ENCODE results near the gene MYH9. TPM values are rescaled to one million over a fixed set of nuclear protein-coding genes. Genes with fewer than 3 reads are reported as not detected.
"Not testable (repeated sequence)": the region's sequence is repeated elsewhere in the genome, so short reads cannot be mapped to it uniquely, and the experiment has no call there.

The MYH9 gene
- polyA plus RNA-seq (2013, experiment 1 of 2): 360 TPM
- 289 TPM for polyA plus RNA-seq (2013, experiment 2 of 2)

GRCh38 chr22:36387959-36388726 is at the start of gene MYH9:
Gene MYH9, minus strand, starts transcription at chr22:36387967. Its CDS starts 38,731 bp downstream, at chr22:36349236.
- WGBS, 2 experiments (ENCODE audit: insufficient coverage in 2 of 2): 4 to 9% methylated on average over 23 to 31 of the region's 52 CpGs
- peak within 1 kb of the TSS; percentile 95 for H3K4me3 ChIP-seq (ENCODE audit: extremely low read depth, insufficient read depth, low read length, poor library complexity, severe bottlenecking)
- peaks cover 13% of the 10 kb centered on the region for H3K4me1 ChIP-seq (ENCODE audit: control insufficient read depth, insufficient read depth, low read length, poor library complexity, severe bottlenecking)
- H3K9me3 ChIP-seq (ENCODE audit: control insufficient read depth, low read length): no peaks in the 10 kb centered on the region
- H3K36me3 ChIP-seq (ENCODE audit: control insufficient read depth, insufficient read depth, low read length): peaks cover 31% of the 10 kb centered on the region
- peak within 1 kb of the TSS; percentile 79 for H3K27ac ChIP-seq (ENCODE audit: low read depth, low read length, severe bottlenecking)

- H3K9me3 ChIP-seq (ENCODE audit: control insufficient read depth, low read length): no peaks in the 10 kb centered on the region
- no peak overlapping the region for H3K4me3 ChIP-seq (ENCODE audit: extremely low read depth, insufficient read depth, low read length, poor library complexity, severe bottlenecking)
- WGBS, 2 experiments (ENCODE audit: insufficient coverage in 2 of 2): 31 to 35% methylated on average over 14 to 15 of the region's 16 CpGs
- no peak overlapping the region for H3K27ac ChIP-seq (ENCODE audit: low read depth, low read length, severe bottlenecking)
- no peaks in the 10 kb centered on the region for H3K36me3 ChIP-seq (ENCODE audit: control insufficient read depth, insufficient read depth, low read length)
- H3K4me1 ChIP-seq (ENCODE audit: control insufficient read depth, insufficient read depth, low read length, poor library complexity, severe bottlenecking): peaks cover 53% of the 10 kb centered on the region
These were observed 48.0 kb upstream of the MYH9 start for GRCh38 chr22:36435516-36436415.

- peak overlapping the region; percentile 83 for H3K27ac ChIP-seq (ENCODE audit: low read depth, low read length, severe bottlenecking)
- H3K9me3 ChIP-seq (ENCODE audit: control insufficient read depth, low read length): no peaks in the 10 kb centered on the region
- no peak overlapping the region for H3K4me3 ChIP-seq (ENCODE audit: extremely low read depth, insufficient read depth, low read length, poor library complexity, severe bottlenecking)
- H3K4me1 ChIP-seq (ENCODE audit: control insufficient read depth, insufficient read depth, low read length, poor library complexity, severe bottlenecking): peaks cover 46% of the 10 kb centered on the region
- WGBS, 2 experiments (ENCODE audit: insufficient coverage in 2 of 2): 81 to 85% methylated on average over 7 to 9 of the region's 14 CpGs
- H3K36me3 ChIP-seq (ENCODE audit: control insufficient read depth, insufficient read depth, low read length): no peaks in the 10 kb centered on the region
These were observed 45.8 kb upstream of the MYH9 start for GRCh38 chr22:36433318-36434231.

- 81 to 93% methylated on average over 6 of the region's 15 CpGs for WGBS, 2 experiments (ENCODE audit: insufficient coverage in 2 of 2)
- peak overlapping the region; percentile 83 for H3K27ac ChIP-seq (ENCODE audit: low read depth, low read length, severe bottlenecking)
- no peaks in the 10 kb centered on the region for H3K36me3 ChIP-seq (ENCODE audit: control insufficient read depth, insufficient read depth, low read length)
- peaks cover 46% of the 10 kb centered on the region for H3K4me1 ChIP-seq (ENCODE audit: control insufficient read depth, insufficient read depth, low read length, poor library complexity, severe bottlenecking)
- H3K9me3 ChIP-seq (ENCODE audit: control insufficient read depth, low read length): no peaks in the 10 kb centered on the region
- no peak overlapping the region for H3K4me3 ChIP-seq (ENCODE audit: extremely low read depth, insufficient read depth, low read length, poor library complexity, severe bottlenecking)
These were observed 45.0 kb upstream of the MYH9 start for GRCh38 chr22:36432592-36433317.

GRCh38 chr22:36431977-36432376 is 44.2 kb upstream of the MYH9 start:
- Histone ChIP-seq H3K4me1 (ENCODE audit: control insufficient read depth, insufficient read depth, low read length, poor library complexity, severe bottlenecking) (peaks cover 46% of the 10 kb centered on the region), H3K4me3 (ENCODE audit: extremely low read depth, insufficient read depth, low read length, poor library complexity, severe bottlenecking) (no peak overlapping the region), H3K9me3 (ENCODE audit: control insufficient read depth, low read length) (no peaks in the 10 kb centered on the region), H3K27ac (ENCODE audit: low read depth, low read length, severe bottlenecking) (peak overlapping the region; percentile 83), H3K36me3 (ENCODE audit: control insufficient read depth, insufficient read depth, low read length) (no peaks in the 10 kb centered on the region)
- 89 to 91% methylated on average over 7 to 9 of the region's 9 CpGs for WGBS, 2 experiments (ENCODE audit: insufficient coverage in 2 of 2)

GRCh38 chr22:36430863-36431262 is 43.1 kb upstream of the MYH9 start:
- H3K36me3 ChIP-seq (ENCODE audit: control insufficient read depth, insufficient read depth, low read length): no peaks in the 10 kb centered on the region
- no peak overlapping the region for H3K27ac ChIP-seq (ENCODE audit: low read depth, low read length, severe bottlenecking)
- H3K4me3 ChIP-seq (ENCODE audit: extremely low read depth, insufficient read depth, low read length, poor library complexity, severe bottlenecking): no peak overlapping the region
- peaks cover 52% of the 10 kb centered on the region for H3K4me1 ChIP-seq (ENCODE audit: control insufficient read depth, insufficient read depth, low read length, poor library complexity, severe bottlenecking)
- H3K9me3 ChIP-seq (ENCODE audit: control insufficient read depth, low read length): no peaks in the 10 kb centered on the region
- WGBS, 2 experiments (ENCODE audit: insufficient coverage in 2 of 2): 83 to 89% methylated on average over 6 to 9 of the region's 9 CpGs

GRCh38 chr22:36427952-36428351 is 40.2 kb upstream of the MYH9 start:
- H3K4me1 ChIP-seq (ENCODE audit: control insufficient read depth, insufficient read depth, low read length, poor library complexity, severe bottlenecking): peaks cover 31% of the 10 kb centered on the region
- H3K4me3 ChIP-seq (ENCODE audit: extremely low read depth, insufficient read depth, low read length, poor library complexity, severe bottlenecking); H3K9me3 ChIP-seq (ENCODE audit: control insufficient read depth, low read length); H3K27ac ChIP-seq (ENCODE audit: low read depth, low read length, severe bottlenecking); H3K36me3 ChIP-seq (ENCODE audit: control insufficient read depth, insufficient read depth, low read length): not testable (repeated sequence)
- WGBS, 2 experiments (ENCODE audit: insufficient coverage in 2 of 2): 90 to 98% methylated on average over 7 to 11 of the region's 11 CpGs

GRCh38 chr22:36425977-36426523 is 38.3 kb upstream of the MYH9 start:
- H3K36me3 ChIP-seq (ENCODE audit: control insufficient read depth, insufficient read depth, low read length): no peaks in the 10 kb centered on the region
- no peak overlapping the region for H3K4me3 ChIP-seq (ENCODE audit: extremely low read depth, insufficient read depth, low read length, poor library complexity, severe bottlenecking)
- WGBS, 2 experiments (ENCODE audit: insufficient coverage in 2 of 2): 72% methylated on average over 2 of the region's 2 CpGs; no CpG with 5 or more reads in 1 of the 2 experiments
- no peaks in the 10 kb centered on the region for H3K9me3 ChIP-seq (ENCODE audit: control insufficient read depth, low read length)
- H3K4me1 ChIP-seq (ENCODE audit: control insufficient read depth, insufficient read depth, low read length, poor library complexity, severe bottlenecking): peaks cover 20% of the 10 kb centered on the region
- peak overlapping the region; percentile 80 for H3K27ac ChIP-seq (ENCODE audit: low read depth, low read length, severe bottlenecking)

- Histone ChIP-seq H3K4me1 (ENCODE audit: control insufficient read depth, insufficient read depth, low read length, poor library complexity, severe bottlenecking) (peaks cover 24% of the 10 kb centered on the region), H3K27ac (ENCODE audit: low read depth, low read length, severe bottlenecking) (no peak overlapping the region), H3K4me3 (ENCODE audit: extremely low read depth, insufficient read depth, low read length, poor library complexity, severe bottlenecking) (no peak overlapping the region), H3K36me3 (ENCODE audit: control insufficient read depth, insufficient read depth, low read length) (no peaks in the 10 kb centered on the region), H3K9me3 (ENCODE audit: control insufficient read depth, low read length) (no peaks in the 10 kb centered on the region)
- WGBS, 2 experiments (ENCODE audit: insufficient coverage in 2 of 2): 92 to 100% methylated on average over 3 to 4 of the region's 5 CpGs
These were observed 37.3 kb upstream of the MYH9 start for GRCh38 chr22:36424901-36425579.

Measured in mesodermal cell (in vitro differentiated cells).